HEK293T (cell line): ENCODE measurements around the gene NNMT.

ENCODE experiments used
- BHLHE40 ChIP-seq: fragments of 450-650 bp; IDR thresholded peaks from 2 replicates; pipeline ENCODE4 v1.6.1; 2016; ENCODE audit warnings: mild to moderate bottlenecking, moderate library complexity, borderline replicate concordance
- FOXA1 ChIP-seq: fragments of 450-650 bp; IDR thresholded peaks from 2 replicates; pipeline ENCODE4 v1.6.1; 2016; ENCODE audit warnings: mild to moderate bottlenecking
- NFRKB ChIP-seq: fragments of 450-650 bp; IDR thresholded peaks from 2 replicates; pipeline ENCODE4 v1.6.1; 2016; ENCODE audit warnings: mild to moderate bottlenecking, moderate library complexity
- SP1 ChIP-seq: fragments of 450-650 bp; IDR thresholded peaks from 2 replicates; pipeline ENCODE4 v1.6.1; 2017
- SUZ12 ChIP-seq: fragments of 450-650 bp; IDR thresholded peaks from 2 replicates; pipeline ENCODE4 v1.6.1; 2016; ENCODE audit warnings: mild to moderate bottlenecking
- TF ChIP-seq, protein P1 (sequence below): fragments of 450-650 bp; IDR thresholded peaks from 2 replicates; pipeline ENCODE4 v1.6.1; 2016

DNA sequence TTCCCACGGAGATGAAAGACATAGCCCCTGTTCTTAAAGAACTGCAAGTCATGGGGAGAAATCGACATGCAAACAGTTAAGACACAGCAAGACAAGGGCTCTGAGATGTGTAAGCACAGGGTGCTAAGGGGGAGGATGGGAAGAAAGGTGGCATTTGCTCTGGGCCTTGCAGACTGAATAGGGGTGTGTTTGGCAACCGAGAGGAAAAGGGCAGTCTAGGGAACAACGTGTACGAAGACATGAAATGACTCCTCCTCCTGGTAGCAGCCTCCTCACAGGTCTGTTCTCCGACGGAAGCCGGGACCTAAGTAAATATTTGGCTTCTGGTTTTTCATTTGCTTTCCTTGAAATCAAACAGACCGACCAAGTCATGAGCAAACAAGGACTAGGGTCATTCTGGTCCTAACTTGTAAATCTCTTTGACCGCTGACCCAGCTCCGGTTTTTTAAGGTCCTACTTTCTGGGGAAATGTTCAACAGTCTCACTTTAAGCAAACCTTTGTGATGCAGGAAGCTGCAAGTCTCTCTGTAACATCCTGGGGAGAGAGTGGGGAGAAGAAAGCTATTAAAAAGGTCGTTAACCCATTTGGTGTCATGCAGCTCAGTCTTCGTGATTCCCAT, 19.7 kb downstream of the NNMT start:
- TF ChIP-seq BHLHE40 (no peak), SUZ12 (no peak), NFRKB (no peak), SP1 (no peak), FOXA1 (no peak)
- TF ChIP-seq, protein P1, sequence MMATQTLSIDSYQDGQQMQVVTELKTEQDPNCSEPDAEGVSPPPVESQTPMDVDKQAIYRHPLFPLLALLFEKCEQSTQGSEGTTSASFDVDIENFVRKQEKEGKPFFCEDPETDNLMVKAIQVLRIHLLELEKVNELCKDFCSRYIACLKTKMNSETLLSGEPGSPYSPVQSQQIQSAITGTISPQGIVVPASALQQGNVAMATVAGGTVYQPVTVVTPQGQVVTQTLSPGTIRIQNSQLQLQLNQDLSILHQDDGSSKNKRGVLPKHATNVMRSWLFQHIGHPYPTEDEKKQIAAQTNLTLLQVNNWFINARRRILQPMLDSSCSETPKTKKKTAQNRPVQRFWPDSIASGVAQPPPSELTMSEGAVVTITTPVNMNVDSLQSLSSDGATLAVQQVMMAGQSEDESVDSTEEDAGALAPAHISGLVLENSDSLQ: no peak
